HepG2 (cell line): Measurements from ENCODE around the gene SSBP2. TPM values are rescaled to one million over a fixed set of nuclear protein-coding genes. Genes with fewer than 3 reads are reported as not detected.

Experiments
- ATAC-seq: fragments of 200-7000 bp; cut with Tn5 transposase; 3 replicates; pipeline ENCODE4 v1.9.1; 2020; ENCODE audit warnings: mild to moderate bottlenecking, moderate library complexity
- BruUV-seq: library from RNA; stranded (reverse); fragments of 400-500 nt; replicated peaks from 2 replicates; lab custom pipeline; 2021; lab: Mats Ljungman, UMichigan
- CTCF ChIA-PET: fragments of 300-600 bp; formaldehyde crosslinking; extraction: SDS; loops from one replicate; lab custom pipeline; 2021; ENCODE audit warnings: low total read pairs, inconsistent platforms, low intra/inter-chr PET ratio; lab: Yijun Ruan, JAX
- POLR2A ChIA-PET: fragments of 350-600 bp; sonication (Branson Sonifier 250); formaldehyde crosslinking; loops from one replicate; lab custom pipeline; 2020; ENCODE audit warnings: antibody characterized with exemption, inconsistent platforms; lab: Yijun Ruan, JAX
- DNase-seq: peaks from one replicate; pipeline ENCODE4 v3.0.0-alpha.2; 2015; ENCODE audit warnings: low spot score
- FAIRE-seq: peaks from 3 replicates; lab custom pipeline; 2011; peaks lifted over from hg19 to GRCh38; lab: Jason Lieb, UNC
- H2AFZ ChIP-seq: one replicate; pipeline ENCODE4 v1.6.1; 2011; ENCODE audit warnings: low read length, inconsistent platforms
- H3K27ac ChIP-seq: fragments of 300-600 bp; 3 replicates; pipeline ENCODE4 v1.8.0; 2011; ENCODE audit warnings: mixed run types, mild to moderate bottlenecking, mixed read lengths, low read length, inconsistent platforms; ENCODE audit not compliant: insufficient read depth; ENCODE audit errors: extremely low read length
- H3K27me3 ChIP-seq, 2 experiments: fragments of 200-600 bp in 1 of 2; 2 replicates in 1 of 2; 3 replicates in 1 of 2; pipeline versions ENCODE4 v1.6.0 to v1.8.0; 2011; ENCODE audit warnings: low read length in 2 of 2, mild to moderate bottlenecking in 2 of 2, moderate library complexity in 2 of 2, inconsistent platforms in 1 of 2; ENCODE audit not compliant: insufficient read depth in 2 of 2, control insufficient read depth in 1 of 2
- H3K36me3 ChIP-seq, 2 experiments: fragments of 200-600 bp in 1 of 2; replicated peaks in 1 of 2; 2 replicates in 1 of 2; 3 replicates in 1 of 2; pipeline versions ENCODE4 v1.5.1 to v1.8.0; 2011; ENCODE audit warnings: low read length in 2 of 2, inconsistent platforms in 1 of 2; ENCODE audit not compliant: insufficient read depth in 2 of 2, control insufficient read depth in 1 of 2
- H3K4me1 ChIP-seq: 2 replicates; pipeline ENCODE4 v1.5.1; 2012; ENCODE audit warnings: low read length, inconsistent platforms; ENCODE audit not compliant: insufficient read depth
- H3K4me2 ChIP-seq: 2 replicates; pipeline ENCODE4 v1.6.0; 2011; ENCODE audit warnings: low read depth, low read length, inconsistent platforms
- H3K4me3 ChIP-seq, 3 experiments: fragments of 200-600 bp in 1 of 3; sonication (generic), shearing (Covaris generic) in 1 of 3; replicated peaks in 1 of 3; 2 replicates each; pipeline ENCODE4 v1.5.1; 2011 to 2016; ENCODE audit warnings: low read length in 3 of 3, inconsistent platforms in 2 of 3, low read depth in 2 of 3, mild to moderate bottlenecking in 2 of 3, control low read depth in 1 of 3, mixed read lengths in 1 of 3; ENCODE audit not compliant: insufficient read depth in 1 of 3
- H3K79me2 ChIP-seq: one replicate; pipeline ENCODE4 v1.6.1; 2011; ENCODE audit warnings: low read length, inconsistent platforms; ENCODE audit not compliant: insufficient read depth
- H3K9ac ChIP-seq: 2 replicates; pipeline ENCODE4 v1.6.0; 2011; ENCODE audit warnings: mild to moderate bottlenecking, low read depth, low read length, inconsistent platforms; ENCODE audit not compliant: insufficient read depth
- H3K9me3 ChIP-seq: 2 replicates; pipeline ENCODE4 v1.5.1; 2012; ENCODE audit warnings: mild to moderate bottlenecking, low read length
- H4K20me1 ChIP-seq: 2 replicates; pipeline ENCODE4 v1.6.0; 2011; ENCODE audit warnings: inconsistent platforms, mild to moderate bottlenecking, low read length, moderate library complexity; ENCODE audit not compliant: insufficient read depth
- ATF6 ChIP-seq: sonication (generic); formaldehyde crosslinking; conservative IDR thresholded peaks from 2 replicates; pipeline ENCODE4 v1.4.0; 2020; ENCODE audit warnings: missing genetic modification reagents
- HOXD1 ChIP-seq: sonication (generic); formaldehyde crosslinking; IDR thresholded peaks from 2 replicates; pipeline ENCODE4 v1.5.0; 2020; ENCODE audit warnings: missing genetic modification reagents
- IKZF1 ChIP-seq: fragments of 450-650 bp; IDR thresholded peaks from 2 replicates; pipeline ENCODE4 v1.7.1; 2016
- KIAA2018 ChIP-seq: sonication (generic); formaldehyde crosslinking; IDR thresholded peaks from 2 replicates; pipeline ENCODE4 v1.5.0; 2020; ENCODE audit warnings: mild to moderate bottlenecking, missing genetic modification reagents, borderline replicate concordance
- NFAT5 ChIP-seq: sonication (generic); formaldehyde crosslinking; IDR thresholded peaks from 2 replicates; pipeline ENCODE4 v1.4.0; 2020; ENCODE audit warnings: missing genetic modification reagents
- ZFP1 ChIP-seq: IDR thresholded peaks from 2 replicates; pipeline ENCODE4 v1.6.1; 2016
- ZFYVE20 ChIP-seq: sonication (generic); formaldehyde crosslinking; IDR thresholded peaks from 2 replicates; pipeline ENCODE4 v1.8.0; 2023; ENCODE audit warnings: low read depth, mild to moderate bottlenecking, moderate library complexity, missing genetic modification reagents, borderline replicate concordance
- ZNF761 ChIP-seq: sonication (generic); formaldehyde crosslinking; conservative IDR thresholded peaks from 2 replicates; pipeline ENCODE4 v1.4.0; 2020; ENCODE audit warnings: mild to moderate bottlenecking, missing genetic modification reagents
- WGBS: methylation state at CpG from one replicate; pipeline ENCODE4 v1.1.6; 2017; ENCODE audit warnings: low lambda C conversion rate; 5-methylcytosine and 5-hydroxymethylcytosine counted together
- in situ Hi-C: cut with HindIII; loops from 2 replicates; pipeline ENCODE4 v1.10.0; 2017; ENCODE audit warnings: low pct_unique_long_range_greater_than_20kb; ENCODE audit not compliant: extremely low pct_ligation_motif_present
- intact Hi-C: fragments of 100-400 bp; cut with micrococcal nuclease; formaldehyde crosslinking; loops from one replicate; pipeline ENCODE4 v1.10.0; 2022; ENCODE audit not compliant: unreplicated experiment
- polyA plus RNA-seq, 8 experiments: library from polyadenylated mRNA; depleted of rRNA in 3 of 8; stranded (reverse) in 7 of 8; unstranded in 1 of 8; fragments of >200 nt; fragmentation: Illumina TruSeq in 4 of 8; extraction: Trizol in 4 of 8; gene quantifications; 2 replicates each; pipeline versions ENCODE4 v1.2.1 to v1.2.3, GENCODE V29; 2011 to 2016; ENCODE audit warnings: low read depth in 4 of 8, missing spikeins in 1 of 8, mixed read lengths in 1 of 8; ENCODE audit not compliant: insufficient read depth in 1 of 8
- total RNA-seq, 5 experiments: library from RNA; depleted of rRNA; stranded (reverse); fragments of >200 nt; fragmentation: Illumina TruSeq; extraction: Trizol; gene quantifications; 2 replicates each; pipeline ENCODE4 v1.2.3, GENCODE V29; 2016; ENCODE audit warnings: low read depth in 1 of 5

The SSBP2 gene
- total and polyA plus RNA-seq, 2 of the 13 experiments (the other 11 are each of a cell fraction or from before 2014, with no cell fraction given) = 0.16 TPM; not detected in 1

- POLR2A ChIA-PET = no interaction called here
- Histone ChIP-seq H3K27me3 (no peaks in the 10 kb centered on the region), H3K9me3 (no peaks in the 10 kb centered on the region), H3K4me2 (no peak overlapping the region), H3K27ac (no peak overlapping the region), H4K20me1 (no peaks in the 10 kb centered on the region), H3K79me2 (no peaks in the 10 kb centered on the region), H2AFZ (no peak overlapping the region), H3K4me1 (no peaks in the 10 kb centered on the region), H3K4me3 (no peak overlapping the region), H3K36me3 (no peaks in the 10 kb centered on the region), H3K9ac (no peak overlapping the region)
- no peak for DNase-seq
- CTCF ChIA-PET = no interaction called here
- no peak for ATAC-seq
- no peak for FAIRE-seq
- no TSS peak for BruUV-seq
- in situ Hi-C loops (no loop called here), intact Hi-C loops (no loop called here)
- WGBS = 14% methylated on average over 2 of the region's 2 CpGs
- TF ChIP-seq ZFYVE20 (no peak), IKZF1 (no peak), ATF6 (CRISPR knock-in tag) (no peak), HOXD1 (CRISPR knock-in tag) (no peak), KIAA2018 (CRISPR knock-in tag) (no peak), ZNF761 (CRISPR knock-in tag) (no peak), ZFP1 (CRISPR knock-in tag) (no peak), NFAT5 (CRISPR knock-in tag) (no peak)
These were observed 56.2 kb downstream of the SSBP2 start for GRCh38 chr5:81694726-81695125.
